GM12878 (cell line): Measurements from ENCODE around the gene BBS4.
"Not testable (repeated sequence)": the region's sequence is repeated elsewhere in the genome, so short reads cannot be mapped to it uniquely, and the experiment has no call there.

Experiments
- BACH1 ChIP-seq: fragments of 450-650 bp; IDR thresholded peaks from 2 replicates; pipeline ENCODE4 v1.6.1; 2017; ENCODE audit warnings: mild to moderate bottlenecking, borderline replicate concordance
- CBX5 ChIP-seq: sonication (generic); IDR thresholded peaks from 2 replicates; pipeline ENCODE4 v1.6.1; 2016; ENCODE audit warnings: low read depth, moderate library complexity, mild to moderate bottlenecking, inconsistent platforms
- POU2F2 ChIP-seq: IDR thresholded peaks from 3 replicates; pipeline ENCODE4 v1.6.1; 2011; ENCODE audit warnings: low read depth, mild to moderate bottlenecking, low read length, borderline replicate concordance
- RAD51 ChIP-seq: fragments of 450-650 bp; IDR thresholded peaks from 2 replicates; pipeline ENCODE4 v1.6.1; 2016; ENCODE audit warnings: moderate library complexity, mild to moderate bottlenecking, inconsistent platforms
- SMAD1 ChIP-seq: fragments of 450-650 bp; IDR thresholded peaks from 2 replicates; pipeline ENCODE4 v1.6.1; 2018; ENCODE audit warnings: mild to moderate bottlenecking, low read depth; ENCODE audit not compliant: partially characterized antibody
- ZBTB40 ChIP-seq: fragments of 450-650 bp; IDR thresholded peaks from 2 replicates; pipeline ENCODE4 v1.6.1; 2016; ENCODE audit warnings: mild to moderate bottlenecking, moderate library complexity, borderline replicate concordance

- not testable (repeated sequence) for TF ChIP-seq RAD51, SMAD1, CBX5, POU2F2, BACH1, ZBTB40
These were observed 16.2 kb upstream of the BBS4 start for GRCh38 chr15:72669803-72670202.
